ENCODE results near the gene DACT1. TPM values are rescaled to one million over a fixed set of nuclear protein-coding genes. Genes with fewer than 3 reads are reported as not detected.

DACT1 gene
- total RNA-seq, 1 donor from 2014 or later: 3.7 TPM

DNA sequence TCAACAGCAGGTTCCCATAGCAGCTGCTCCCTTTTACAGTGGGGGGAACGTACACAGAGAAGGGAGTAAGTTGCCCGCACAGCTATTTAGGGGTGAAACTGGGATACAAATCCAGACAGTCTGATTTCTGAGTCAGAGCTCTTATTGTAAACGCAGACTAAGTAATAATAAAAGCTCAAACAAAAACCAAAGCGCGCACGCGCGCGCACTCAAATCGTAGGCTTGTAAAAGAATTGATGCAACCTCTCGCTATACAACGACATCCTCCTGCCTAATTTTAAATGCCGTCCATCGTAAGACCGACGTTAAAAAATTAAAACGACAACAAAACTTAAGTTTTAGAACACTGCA lies 747 bp upstream of the DACT1 start:
- peaks cover 9% of the 10 kb centered on the region for H3K36me3 ChIP-seq
- H3K9me3 ChIP-seq: no peaks in the 10 kb centered on the region
- DNase-seq (no peak), ATAC-seq (peak in 1 of 2 donors; percentile 5)
- no peak overlapping the region for H3K27ac ChIP-seq
- H3K27me3 ChIP-seq (ENCODE audit: low read depth): peaks cover 17% of the 10 kb centered on the region
- peak overlapping the region; percentile 68 for H3K4me3 ChIP-seq
- TF ChIP-seq, protein P1, sequence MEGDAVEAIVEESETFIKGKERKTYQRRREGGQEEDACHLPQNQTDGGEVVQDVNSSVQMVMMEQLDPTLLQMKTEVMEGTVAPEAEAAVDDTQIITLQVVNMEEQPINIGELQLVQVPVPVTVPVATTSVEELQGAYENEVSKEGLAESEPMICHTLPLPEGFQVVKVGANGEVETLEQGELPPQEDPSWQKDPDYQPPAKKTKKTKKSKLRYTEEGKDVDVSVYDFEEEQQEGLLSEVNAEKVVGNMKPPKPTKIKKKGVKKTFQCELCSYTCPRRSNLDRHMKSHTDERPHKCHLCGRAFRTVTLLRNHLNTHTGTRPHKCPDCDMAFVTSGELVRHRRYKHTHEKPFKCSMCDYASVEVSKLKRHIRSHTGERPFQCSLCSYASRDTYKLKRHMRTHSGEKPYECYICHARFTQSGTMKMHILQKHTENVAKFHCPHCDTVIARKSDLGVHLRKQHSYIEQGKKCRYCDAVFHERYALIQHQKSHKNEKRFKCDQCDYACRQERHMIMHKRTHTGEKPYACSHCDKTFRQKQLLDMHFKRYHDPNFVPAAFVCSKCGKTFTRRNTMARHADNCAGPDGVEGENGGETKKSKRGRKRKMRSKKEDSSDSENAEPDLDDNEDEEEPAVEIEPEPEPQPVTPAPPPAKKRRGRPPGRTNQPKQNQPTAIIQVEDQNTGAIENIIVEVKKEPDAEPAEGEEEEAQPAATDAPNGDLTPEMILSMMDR (IDR thresholded peaks at IDR 0.05): no peak
- H3K4me1 ChIP-seq: peaks cover 14% of the 10 kb centered on the region
- intact Hi-C loops (cut with DNase I): loop anchor here (10.0 kb wide), 1 partner anchor 132 kb away; no protein-coding TSS in a partner anchor

DNA sequence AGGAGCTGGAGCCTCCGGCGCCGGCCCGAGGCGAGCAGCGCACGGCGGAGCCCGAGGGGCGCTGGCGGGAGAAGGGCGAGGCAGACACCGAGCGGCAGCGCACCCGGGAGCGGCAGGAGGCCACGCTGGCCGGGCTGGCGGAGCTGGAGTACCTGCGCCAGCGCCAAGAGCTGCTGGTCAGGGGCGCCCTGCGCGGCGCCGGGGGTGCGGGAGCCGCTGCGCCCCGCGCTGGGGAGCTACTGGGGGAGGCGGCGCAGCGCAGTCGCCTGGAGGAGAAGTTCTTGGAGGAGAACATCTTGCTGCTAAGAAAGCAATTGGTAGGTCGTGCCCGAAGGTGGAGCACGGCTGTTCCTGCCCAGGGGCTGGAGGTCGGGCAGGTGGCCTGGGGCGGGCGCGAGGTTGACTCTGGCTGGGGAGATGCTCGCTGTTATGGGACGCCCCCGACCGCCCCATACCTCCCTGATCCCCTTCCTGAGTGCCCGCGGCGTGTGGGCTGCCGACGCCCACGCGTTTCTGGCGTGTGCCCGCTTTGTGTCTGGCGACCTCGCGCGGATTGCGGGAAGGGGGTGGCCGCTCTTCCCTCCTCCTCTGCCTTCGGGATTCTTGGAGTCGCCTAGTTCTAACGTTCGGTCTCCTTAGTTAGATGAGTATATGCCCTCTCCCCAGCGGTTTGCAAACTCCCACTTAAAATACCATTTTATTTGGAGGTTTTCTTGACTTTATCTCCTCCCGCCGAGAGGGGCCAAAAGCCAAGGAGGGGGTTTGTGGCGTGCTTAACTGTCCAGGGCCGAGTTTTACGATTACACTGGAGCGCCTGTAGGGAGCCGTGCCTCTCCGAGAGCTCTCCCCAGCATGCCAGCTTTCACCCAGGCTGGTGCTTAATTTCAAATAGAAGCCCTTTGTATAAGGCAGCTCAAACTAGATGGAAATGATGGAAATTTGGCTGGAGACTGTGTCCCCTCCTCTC lies 752 bp downstream of the DACT1 start:
- Histone ChIP-seq H3K27ac (peak overlapping the region; percentile 87), H3K4me1 (peaks cover 14% of the 10 kb centered on the region), H3K4me3 (peak overlapping the region; percentile 68), H3K27me3 (ENCODE audit: low read depth) (peaks cover 14% of the 10 kb centered on the region), H3K36me3 (peaks cover 12% of the 10 kb centered on the region), H3K9me3 (no peaks in the 10 kb centered on the region)
- intact Hi-C loops (cut with DNase I): loop anchor here (10.0 kb wide), 1 partner anchor 134 kb away; no protein-coding TSS in a partner anchor
- TF ChIP-seq, protein P1 (IDR thresholded peaks at IDR 0.05): no peak
- DNase-seq (no peak), ATAC-seq (peak; percentile 43 to 63)

DNA sequence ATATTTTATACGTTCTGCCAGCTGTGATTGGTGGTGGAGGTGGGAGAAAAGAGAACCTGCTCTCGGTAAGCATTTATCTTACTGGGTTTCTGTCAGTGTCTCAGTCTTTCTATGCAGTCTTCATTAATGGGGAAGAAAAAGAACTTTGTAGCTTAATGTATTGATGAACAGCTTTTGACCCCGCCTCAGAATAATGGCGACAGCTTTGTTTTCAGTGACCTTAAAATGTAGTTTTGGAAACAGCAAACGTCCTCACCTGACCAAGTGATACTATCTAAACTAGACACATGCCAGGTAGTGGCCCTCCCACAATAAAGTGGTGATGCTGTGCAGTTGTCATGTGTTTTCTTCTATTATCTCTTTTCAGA lies 1.4 kb downstream of the DACT1 start:
- peaks cover 14% of the 10 kb centered on the region for H3K4me1 ChIP-seq
- H3K36me3 ChIP-seq: peaks cover 12% of the 10 kb centered on the region
- TF ChIP-seq, protein P1 (IDR thresholded peaks at IDR 0.05): no peak
- H3K4me3 ChIP-seq: peak overlapping the region; percentile 68
- DNase-seq (no peak), ATAC-seq (no peak)
- H3K9me3 ChIP-seq: no peaks in the 10 kb centered on the region
- peaks cover 14% of the 10 kb centered on the region for H3K27me3 ChIP-seq (ENCODE audit: low read depth)
- intact Hi-C loops (cut with DNase I): loop anchor here (10.0 kb wide), 1 partner anchor 134 kb away; no protein-coding TSS in a partner anchor
- peak overlapping the region; percentile 87 for H3K27ac ChIP-seq

DNA sequence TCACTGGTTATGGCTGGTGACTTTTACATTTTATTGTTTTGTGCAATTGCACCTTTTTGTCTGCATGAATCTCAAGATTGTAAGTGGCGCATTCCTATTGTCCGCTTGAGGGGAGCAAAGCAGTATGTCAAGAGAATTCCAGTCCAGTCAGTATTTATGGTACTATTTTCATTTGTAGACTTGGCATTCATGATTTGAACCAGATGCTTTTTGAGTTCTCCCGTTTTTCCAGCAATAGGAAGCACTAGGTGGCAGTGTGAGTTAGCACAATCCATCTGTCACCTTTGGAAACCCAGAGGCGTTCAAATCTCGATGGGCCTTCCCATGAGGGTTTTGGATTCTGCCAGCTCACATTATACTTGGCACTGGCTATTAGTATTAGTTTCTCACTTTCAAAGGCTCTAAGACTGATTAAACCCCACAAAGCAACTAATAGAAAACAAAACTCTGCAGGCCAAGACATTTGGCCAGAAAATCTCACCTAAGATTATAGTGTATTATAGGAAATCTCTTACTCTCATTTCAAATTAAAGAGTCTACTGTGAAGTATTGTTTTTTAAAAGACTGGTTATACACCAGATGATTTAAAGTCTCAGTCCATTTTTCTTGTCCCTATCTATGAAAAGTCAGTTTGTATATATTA lies 2.2 kb downstream of the DACT1 start:
- peak; percentile 55 to 71 for ATAC-seq
- Histone ChIP-seq H3K27ac (no peak overlapping the region), H3K36me3 (peaks cover 12% of the 10 kb centered on the region), H3K4me3 (peak overlapping the region; percentile 68), H3K9me3 (no peaks in the 10 kb centered on the region), H3K4me1 (peaks cover 14% of the 10 kb centered on the region), H3K27me3 (ENCODE audit: low read depth) (peaks cover 14% of the 10 kb centered on the region)
- TF ChIP-seq, protein P1 (IDR thresholded peaks at IDR 0.05): peak; percentile 52
- no peak for DNase-seq
- intact Hi-C loops (cut with DNase I): loop anchor here (10.0 kb wide), 1 partner anchor 135 kb away; no protein-coding TSS in a partner anchor

DNA sequence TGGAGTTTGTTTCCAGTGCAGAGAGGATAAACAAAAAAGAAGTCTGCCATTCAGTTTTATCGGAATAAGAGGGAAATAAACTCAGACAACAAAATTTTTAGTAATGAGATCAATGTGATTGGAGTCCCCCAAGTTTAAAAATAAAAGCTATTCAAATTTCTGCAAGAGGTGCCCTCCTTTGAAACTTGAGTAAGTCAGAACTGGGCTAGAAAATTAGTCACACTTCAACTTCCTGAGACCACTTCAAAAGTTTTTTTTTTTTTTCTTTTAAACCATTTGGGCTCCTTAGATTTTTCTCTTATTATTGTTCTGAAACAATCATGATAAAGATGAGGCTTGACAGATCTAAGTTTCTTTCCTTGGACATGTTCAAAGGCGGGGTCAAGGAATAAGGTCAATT lies 3.2 kb downstream of the DACT1 start:
- Histone ChIP-seq H3K27ac (no peak overlapping the region), H3K36me3 (peaks cover 12% of the 10 kb centered on the region), H3K9me3 (no peaks in the 10 kb centered on the region), H3K4me3 (no peak overlapping the region), H3K27me3 (ENCODE audit: low read depth) (peaks cover 14% of the 10 kb centered on the region), H3K4me1 (peaks cover 14% of the 10 kb centered on the region)
- intact Hi-C loops (cut with DNase I): no loop called here
- TF ChIP-seq, protein P1 (IDR thresholded peaks at IDR 0.05): no peak
- no peak for ATAC-seq
- DNase-seq: no peak

All from lower lobe of right lung (tissue), 2 donors.